Kidney glomerular epithelial cell (primary cell): ENCODE measurements around the gene UBE2L3.
"Not testable (repeated sequence)": the region's sequence is repeated elsewhere in the genome, so short reads cannot be mapped to it uniquely, and the experiment has no call there.

Experiments used
- DNase-seq: peaks from one replicate; lab custom pipeline; 2025; lab: John Stamatoyannopoulos, UW

Gene UBE2L3

DNA sequence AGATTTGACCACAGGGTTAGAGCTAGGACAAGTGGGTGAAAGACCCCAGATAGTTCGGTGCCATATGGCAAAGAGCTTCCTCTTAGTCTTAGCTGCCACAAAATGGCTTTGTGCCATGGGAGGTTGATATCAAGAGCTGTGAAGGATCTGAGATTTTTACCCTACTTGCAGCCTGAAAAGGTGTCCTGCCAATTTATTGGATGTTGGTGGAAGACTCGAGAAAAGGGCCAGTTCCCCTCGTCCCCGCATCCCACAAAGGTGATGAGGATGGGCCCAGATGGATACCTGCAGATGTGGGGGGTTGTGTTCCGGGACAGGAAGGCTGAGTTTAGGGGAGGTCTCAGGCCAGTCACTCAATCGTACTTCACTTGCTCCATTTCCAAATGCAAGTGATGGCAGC is 35.1 kb downstream of the UBE2L3 start:
- DNase-seq: no peak

DNA sequence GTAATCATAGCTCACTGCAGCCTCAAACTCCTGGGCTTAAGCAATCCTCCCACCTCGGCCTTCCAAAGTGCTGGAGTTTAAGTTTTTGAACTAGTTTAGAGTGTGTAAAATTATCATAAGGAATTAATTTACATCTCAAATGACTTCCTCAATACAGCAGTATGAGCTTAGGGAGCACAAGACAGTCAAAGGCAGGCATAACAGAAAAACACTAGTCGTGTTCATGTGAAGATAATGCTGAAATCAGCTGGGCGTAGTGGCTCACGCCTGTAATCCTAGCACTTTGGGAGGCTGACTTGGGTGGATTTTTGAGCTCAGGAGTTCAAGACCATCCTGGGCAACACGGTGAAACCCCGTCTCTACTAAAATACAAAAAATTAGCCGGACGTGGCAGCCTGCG is 36.5 kb downstream of the UBE2L3 start:
- DNase-seq: no peak

DNA sequence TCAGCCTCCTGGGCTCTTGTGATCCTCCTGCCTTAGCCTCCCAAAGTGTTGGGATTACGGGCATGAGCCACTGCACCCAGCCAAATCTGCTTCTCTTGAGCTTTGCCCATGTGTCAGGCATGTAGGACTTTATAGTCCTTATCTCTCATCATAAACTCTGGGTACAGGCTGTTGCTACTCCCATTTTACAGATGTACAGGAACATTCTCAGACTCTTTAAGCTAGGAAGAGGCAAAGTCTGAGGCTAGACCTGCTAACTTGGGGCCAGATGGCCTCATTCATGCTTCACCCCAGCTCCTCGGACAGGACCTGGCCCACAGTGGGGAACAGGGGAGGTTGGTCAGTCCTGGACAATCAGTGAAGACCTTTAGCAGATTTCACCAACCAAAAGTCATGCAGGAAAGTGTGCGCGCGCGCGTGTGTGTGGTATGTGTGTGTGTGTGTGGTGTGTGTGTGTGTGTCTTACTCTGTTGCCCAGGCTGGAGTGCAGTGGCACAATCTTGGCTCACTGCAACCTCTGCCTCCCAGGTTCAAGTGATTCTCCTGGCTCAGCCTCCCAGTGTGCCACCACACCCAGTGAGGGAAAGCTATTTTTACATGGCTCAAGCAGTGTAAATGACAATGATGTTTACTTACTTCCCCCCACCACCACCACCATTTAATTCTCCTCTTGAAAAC is 38.5 kb downstream of the UBE2L3 start:
- no peak for DNase-seq

DNA sequence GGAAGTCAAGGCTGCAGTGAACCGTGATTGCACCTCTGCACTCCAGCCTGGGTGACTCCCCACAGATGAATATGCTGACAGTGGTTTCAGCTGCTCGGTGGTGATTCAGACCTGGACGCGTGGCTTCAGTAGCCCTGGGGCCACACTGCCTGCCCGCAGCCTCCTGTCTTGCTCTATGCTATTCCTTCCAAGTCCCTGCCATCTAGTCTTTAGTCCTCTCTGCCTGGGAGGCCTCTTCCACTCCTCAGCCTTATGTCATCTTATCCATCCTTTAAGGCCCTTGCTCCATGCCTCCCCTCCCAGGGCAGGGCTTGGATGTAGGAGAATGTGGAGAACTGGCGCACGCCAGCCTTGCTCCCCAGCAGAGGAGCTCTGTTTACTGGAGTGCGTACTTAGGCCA is 39.3 kb downstream of the UBE2L3 start:
- peak; percentile 23 for DNase-seq

DNA sequence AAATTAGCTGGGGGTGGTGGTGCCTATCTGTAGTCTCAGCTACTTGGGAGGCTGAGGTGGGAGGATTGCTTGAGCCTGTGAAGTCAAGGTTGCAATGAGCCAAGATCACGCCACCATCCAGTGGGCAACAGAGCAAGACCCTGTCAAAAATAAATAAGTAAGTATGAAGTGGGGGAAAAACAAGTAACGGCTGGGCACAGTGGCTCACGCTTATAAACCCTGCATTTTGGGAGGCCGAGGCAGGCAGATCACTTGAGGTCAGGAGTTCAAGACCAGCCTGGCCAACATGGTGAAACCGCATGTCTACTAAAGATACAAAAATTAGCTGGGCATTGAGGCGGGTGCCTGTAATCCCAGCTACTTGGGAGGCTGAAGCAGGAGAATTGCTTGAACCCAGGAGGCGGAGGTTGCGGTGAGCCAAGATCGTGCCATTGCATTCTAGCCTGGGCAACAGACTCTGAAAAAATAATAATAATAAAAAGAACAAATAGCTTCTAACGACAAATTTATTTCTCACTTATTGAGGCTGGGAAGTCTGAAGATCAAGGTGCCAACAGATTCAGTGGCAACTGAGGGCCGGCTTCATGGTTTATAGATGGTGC is 42.1 kb downstream of the UBE2L3 start:
- DNase-seq: not testable (repeated sequence)

DNA sequence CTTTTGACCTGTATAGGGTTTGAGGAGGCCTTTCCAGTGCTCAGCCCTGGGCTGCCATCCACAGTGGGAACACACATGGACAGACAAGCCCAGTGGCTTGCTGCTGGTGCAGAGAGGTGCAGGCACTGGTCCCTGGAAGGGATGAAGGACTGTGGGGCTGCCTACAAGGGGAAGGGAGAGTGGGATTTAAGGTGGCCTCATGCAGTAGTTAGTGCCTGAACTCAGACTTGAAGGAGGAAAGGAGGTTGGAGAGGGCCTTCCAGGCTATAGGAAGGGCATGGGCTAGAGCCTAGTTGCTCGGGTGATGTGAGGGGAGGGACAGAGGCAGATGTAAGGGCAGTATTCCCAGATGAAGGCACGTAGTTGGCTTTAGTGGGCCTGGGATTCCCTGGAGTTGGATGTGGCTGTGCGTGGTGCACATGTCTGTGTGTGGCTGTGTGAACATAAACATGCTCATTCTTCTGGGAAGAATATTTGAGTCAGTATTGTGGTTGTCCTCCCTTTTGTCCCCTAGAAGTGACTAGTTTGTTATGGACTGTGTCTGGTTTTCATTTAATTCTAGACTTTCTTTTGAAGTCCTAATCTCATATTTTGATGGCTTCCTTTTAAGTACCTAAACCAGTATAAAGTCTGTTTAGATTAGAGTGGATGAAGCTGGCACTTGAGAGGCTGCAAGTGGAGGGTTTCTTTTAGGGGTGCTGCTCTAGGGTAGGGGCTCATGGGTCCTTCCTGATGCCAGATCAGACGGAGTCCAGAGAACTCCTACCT is 43.9 kb downstream of the UBE2L3 start:
- no peak for DNase-seq

DNA sequence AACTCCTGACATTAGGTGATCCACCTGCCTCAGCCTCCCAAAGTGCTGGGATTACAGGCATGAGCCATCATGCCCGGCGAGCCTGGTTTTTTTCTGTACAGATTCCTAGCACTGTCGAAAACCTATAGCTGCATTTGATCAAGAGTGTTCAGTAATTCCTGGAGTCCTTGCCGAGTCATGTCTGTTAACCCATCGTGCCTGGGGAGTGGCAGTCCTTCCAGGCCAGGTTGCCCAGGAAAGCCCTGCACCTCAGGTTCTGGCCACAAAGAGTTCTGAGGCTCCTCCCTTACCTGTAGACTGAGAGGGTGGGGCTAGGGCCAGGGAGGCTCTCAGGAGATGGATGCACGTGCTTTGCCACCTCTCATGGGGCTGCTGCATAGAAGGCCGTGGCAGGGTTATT is 45.3 kb downstream of the UBE2L3 start:
- DNase-seq: no peak

DNA sequence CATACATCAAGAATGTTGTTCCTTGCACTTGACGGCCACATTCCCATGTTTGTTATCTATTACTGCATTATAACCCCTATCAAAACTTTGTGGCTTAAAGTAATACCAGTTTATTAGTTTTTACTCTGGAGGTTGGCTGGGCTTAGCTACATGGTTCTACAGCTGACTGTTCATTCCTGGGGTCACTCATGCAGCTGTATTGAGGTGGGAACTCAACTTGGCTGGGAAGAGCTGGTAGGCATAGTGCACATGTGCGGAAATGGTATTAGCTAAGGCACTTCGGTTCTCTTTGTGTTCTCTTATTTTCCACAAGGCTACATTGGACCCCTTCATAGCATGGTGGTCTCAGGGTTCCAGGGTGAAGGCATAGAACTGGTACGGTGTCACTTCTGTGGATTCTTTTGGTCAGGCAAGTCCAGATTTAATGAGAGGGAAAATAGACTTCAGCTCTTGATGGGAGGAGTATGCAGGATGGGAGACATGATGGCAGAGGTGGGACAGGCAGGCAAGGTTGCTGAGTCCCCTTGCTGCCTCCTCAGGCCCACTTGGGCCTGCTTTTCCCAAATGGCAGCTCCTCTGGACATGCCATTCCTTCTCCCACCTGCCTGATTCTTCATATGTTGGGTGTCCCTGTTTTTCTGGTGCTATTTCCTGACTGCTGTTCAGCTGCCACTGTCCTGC is 46.2 kb downstream of the UBE2L3 start:
- no peak for DNase-seq

DNA sequence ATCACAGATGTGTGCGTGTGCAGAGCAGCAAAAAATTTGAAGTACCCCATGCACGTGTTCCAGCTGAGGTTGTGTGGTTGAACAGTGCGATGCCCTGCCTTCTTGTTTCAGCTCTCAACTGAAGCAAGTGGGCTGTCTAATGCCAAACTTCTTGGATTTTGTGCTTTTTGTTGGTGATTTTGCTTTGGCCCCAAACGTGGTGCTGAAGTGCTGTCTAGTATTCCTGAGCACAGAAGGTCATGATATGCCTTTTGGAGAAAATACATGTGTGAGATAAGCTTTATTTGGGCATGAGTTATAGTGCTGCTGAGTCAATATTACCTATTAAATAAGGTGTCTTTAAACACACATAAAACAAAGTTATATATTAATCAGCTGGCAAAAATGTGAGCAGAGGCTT is 48.2 kb downstream of the UBE2L3 start:
- no peak for DNase-seq

DNA sequence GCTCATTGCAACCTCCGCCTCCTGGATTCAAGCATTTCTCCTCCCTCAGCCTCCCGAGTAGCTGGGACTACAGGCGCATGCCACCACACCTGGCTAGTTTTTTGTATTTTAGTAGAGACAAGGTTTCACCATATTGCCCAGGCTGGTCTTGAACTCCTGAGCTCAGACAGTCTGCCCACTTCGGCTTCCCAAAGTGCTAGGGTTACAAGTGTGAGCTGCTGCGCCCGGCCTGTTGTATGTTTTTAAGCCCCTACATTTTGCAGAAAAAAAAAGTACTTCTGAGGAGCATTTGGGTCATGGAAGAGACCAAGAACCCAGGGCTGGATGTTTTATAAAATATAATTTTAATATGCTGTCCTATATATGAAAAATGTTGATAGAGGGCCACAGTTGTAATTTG is 49.8 kb downstream of the UBE2L3 start:
- not testable (repeated sequence) for DNase-seq

DNA sequence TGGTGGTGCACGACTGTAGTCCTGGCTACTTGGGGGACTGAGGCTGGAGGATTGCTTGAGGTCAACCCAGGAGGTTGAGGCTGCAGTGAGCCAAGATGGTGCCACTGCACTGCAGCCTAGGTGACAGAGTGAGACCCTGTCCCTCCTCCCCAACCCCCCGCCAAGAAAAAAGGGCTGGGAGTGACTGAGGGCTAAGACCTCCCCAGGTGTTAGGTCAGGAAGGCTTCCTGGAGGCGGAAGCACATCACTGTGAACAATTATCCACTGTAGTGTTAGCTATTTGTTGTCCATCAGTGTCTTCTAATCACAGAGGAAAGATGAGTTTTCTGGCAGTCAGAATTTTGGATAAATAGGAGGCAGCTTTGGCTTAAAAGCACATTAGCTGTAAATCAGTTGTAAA is 53.5 kb downstream of the UBE2L3 start:
- DNase-seq: no peak

DNA sequence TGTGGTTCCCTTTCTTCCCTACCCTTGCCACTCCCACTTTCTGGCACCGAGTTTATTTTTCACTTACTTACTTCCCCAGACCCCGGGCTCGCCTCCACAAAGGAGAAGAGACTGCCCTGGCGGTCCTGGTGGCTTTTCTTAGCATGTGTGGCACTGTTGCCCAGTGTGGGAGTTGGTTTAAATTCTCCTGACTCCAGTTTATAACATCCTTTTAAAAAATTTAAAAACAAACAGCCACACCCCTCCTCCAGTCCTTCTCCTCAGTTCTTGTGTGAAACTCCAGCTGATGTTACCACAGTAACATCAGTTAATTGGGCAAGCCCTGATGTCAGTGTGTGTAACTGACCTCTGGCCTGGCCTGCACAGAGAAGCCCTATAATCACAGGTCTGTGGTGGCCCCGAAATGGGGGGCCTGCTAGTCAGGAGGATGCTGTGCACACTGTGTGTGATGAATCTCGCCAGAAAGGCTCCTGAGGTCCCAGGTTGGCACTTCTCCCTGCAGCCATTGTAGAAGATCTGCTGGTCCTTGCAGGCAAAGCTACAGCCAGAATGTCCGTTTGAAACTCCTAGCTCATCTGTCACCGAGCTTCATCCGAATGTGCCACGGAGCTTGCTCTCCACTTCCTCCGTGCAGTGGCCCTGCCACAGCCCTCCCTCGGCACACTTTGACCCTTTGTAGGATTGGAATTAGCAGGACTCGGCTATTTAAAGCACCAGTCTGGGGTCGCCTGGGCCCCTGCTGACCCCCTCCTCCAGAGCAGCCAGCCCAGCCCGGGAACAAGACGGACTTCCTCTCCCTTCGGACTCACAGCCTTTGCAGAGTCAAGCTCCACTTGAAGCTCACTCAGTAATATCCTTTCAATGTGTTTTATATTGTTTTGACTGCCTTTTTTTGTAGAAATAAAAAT is 54.8 kb downstream of the UBE2L3 start:
- no peak for DNase-seq

DNA sequence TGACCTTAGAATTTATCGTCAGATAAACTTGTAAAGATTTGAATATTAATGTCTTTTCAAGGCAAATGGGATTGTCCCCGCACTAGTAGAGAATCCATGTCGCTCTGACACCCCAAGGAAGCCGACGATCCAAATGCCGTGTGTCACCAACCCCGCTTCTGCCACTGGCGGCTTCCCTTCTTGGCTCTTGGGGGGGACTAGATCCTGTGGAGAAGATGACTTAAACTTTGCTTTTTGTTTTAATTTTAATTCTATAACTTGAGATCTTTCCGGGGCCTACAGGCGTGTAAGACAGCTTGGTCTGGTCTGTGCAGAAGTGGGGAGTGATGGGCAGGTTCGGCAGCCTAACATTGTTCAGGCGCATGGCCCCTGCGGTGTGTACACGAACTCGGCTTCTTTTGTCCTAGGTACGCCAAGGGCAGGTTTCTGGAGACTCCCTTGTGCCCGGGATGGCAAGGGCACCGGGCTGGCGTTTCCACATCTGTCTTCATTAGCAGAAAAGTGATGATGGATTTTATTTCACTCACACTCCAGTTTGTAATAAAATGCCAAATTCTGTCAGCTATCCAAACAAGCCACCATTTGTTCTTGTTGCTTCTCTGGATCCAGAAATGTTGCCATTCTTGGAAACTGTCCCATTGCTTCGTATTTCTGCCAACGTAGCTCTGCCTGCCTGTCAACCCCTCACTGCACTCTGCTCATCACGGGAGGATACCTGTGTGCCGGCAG is 55.6 kb downstream of the UBE2L3 start:
- DNase-seq: no peak

DNA sequence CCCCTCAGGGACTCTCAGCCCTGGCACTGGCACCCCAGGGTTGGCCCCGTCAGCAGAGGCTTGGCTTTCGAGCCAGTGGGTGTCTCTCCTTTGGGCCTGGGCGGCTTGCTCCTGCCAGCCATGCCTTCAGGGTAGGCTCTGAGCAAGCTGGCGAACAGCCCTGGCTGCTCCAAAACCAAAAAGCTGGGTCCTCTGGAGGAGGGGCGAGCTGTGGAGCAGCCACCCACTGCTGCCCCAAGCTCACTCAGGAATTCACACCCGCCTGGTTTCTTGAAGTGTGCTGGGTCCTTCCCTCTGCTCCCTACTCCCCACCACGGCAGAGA is 56.1 kb downstream of the UBE2L3 start:
- no peak for DNase-seq

DNA sequence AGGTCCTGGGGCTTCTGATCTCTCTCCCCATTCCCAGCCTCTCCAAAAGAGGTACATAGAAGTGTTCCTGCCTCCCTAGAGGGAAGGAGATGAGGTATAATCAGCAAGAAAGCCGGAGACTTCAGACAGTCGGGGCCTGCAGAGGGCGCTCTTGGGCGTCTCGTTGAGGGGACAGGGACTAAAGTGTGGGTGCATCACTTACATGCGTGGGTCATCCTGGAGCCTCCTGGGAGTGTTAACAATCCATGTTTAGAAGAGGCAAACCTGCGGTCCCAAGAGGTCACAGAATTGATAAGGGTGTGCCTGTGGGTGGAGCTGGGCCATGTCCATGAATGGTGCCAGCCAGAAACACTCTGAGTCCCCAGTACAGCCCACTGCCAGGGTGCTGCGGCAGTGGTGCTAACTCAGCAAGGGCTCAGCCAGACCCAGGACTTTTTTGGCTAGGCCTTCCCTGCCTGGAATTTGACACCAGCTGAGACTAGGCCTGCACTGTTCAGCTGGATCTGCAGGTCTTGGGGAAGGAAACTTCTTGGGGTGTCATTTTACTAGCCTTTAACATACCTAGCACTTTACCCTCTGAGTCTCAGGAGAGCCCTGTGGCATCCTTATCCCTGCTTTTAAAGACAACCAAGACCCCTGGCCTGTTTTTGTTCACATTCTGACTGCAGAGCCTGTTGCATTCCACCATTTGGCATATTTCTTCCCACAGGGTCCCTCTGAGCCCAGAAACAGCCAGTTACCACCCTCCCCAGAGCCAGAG is 56.8 kb downstream of the UBE2L3 start:
- no peak for DNase-seq

DNA sequence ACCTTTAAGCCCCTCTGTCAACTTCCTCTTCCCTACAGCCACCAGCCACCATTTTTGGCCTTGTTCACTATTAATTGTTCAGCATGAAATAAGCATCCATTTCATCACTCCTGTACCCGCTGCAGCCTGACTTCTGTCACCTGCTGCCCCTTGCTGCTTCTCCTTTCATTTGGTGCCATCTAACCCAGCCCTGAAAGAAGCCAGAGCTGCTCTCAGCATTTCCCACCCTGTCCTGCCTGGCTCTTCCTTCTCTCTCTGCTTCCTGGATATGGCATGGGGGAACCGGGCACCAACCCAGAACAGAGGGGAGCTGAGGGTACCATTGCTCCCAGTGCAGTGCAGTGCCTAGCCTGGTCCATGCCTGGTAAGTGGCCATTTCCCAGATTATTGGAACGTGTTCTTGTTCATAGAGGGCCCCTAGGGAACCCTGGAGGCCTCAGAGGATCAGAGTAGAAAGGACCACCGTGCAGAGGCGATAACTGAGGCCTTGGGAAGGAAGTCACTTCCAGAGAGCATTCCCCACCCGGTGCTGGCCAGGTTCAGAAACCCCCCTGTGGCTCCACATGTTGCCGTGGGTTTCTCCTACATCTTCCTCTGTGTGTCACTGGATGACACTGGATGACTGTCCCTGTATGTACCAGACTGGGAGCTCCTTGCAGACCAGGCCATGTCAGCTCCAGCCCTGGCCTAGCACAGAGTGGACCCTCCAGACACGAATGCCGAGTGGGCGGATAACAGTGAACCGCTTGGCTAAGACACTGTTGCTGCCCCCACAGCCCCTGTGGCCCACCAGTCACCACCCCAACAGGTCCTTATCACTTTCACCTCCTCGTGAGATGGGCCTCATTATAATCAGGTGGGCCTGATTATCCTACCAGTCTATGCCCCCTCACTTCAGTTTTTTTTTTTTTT is 57.6 kb downstream of the UBE2L3 start:
- no peak for DNase-seq

DNA sequence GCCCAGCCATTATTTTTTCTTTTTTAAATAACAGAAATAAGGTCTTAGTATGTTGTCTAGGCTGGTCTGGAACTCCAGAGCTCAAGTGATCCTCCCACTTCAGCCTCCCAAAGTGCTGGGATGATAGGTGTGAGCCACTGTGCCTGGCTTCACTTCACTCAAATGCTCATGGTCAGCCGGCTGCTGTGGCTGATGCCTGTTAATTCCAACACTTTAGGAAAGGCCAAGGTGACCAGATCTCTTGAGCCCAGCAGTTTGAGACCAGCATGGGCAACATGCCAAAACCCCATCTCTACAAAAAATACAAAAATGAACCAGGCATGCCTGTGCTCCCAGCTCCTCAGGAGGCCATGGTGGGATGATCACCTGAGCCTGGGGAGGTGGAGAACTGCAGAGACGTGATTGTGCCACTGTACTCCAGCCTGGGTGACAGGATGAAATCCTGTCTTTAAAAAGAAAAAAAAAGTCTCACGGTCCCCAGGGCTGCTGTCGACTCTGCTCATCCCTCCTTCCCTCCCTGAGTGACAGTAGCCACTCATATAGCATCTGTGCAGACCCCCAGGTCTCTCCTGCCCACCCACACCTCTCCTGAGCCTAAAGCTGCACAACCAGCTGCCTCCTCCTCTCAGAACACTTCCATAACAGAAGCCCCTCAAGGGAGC is 58.7 kb downstream of the UBE2L3 start:
- no peak for DNase-seq

DNA sequence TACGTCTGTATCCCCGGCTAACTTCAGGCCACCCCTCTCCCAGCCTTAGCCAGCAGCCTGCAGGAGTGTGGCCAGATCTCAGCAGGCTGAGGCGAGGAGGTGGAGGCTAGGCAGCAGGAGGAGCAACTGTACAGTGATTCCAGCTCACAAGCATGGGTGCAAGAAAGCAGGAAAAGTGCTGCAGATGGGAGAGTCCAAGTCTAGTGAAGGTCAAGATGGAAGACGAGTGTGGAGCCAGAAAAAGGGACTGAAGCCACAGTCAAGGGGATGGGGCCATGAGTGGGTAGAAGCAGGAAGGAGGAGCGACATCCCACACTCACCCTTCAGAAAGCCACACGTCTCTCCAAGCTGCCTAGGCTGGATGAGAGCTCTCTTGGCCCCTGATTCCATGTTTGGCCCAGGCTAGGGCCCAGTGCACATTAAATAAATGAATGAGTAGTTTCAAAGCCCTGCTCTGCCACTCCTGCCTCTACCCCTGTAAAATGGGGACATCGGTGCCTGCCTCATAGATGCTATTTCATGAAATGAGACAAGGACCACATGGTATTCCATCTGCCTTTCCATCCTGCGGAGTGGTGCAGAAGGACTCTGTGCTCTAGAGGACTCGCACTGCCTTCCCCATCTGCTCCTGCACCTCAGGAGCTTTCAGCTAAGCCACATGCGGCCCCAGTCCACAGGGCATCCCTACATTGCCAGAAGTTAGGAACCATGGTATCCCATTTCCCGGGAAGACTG is 59.4 kb downstream of the UBE2L3 start:
- no peak for DNase-seq
